ENCODE data around the gene FSD1.
"Not testable (repeated sequence)": the region's sequence is repeated elsewhere in the genome, so short reads cannot be mapped to it uniquely, and the experiment has no call there.

FSD1 gene

GRCh38 chr19:4286141-4286540, 18.3 kb upstream of the FSD1 start:
- DNase-seq, result not testable (repeated sequence)

GRCh38 chr19:4288091-4288777, 16.2 kb upstream of the FSD1 start:
- no peak for DNase-seq

GRCh38 chr19:4291184-4291732, 13.1 kb upstream of the FSD1 start:
- DNase-seq, result no peak

- no peak for DNase-seq
Observed at GRCh38 chr19:4292515-4292914, 11.9 kb upstream of the FSD1 start.

GRCh38 chr19:4294389-4294788, 10.0 kb upstream of the FSD1 start:
- no peak for DNase-seq

GRCh38 chr19:4295972-4296771, 8.2 kb upstream of the FSD1 start:
- DNase-seq, result no peak

- DNase-seq, result peak; percentile 64
Observed at GRCh38 chr19:4297901-4298809, 6.2 kb upstream of the FSD1 start.

- DNase-seq, result no peak
Observed at GRCh38 chr19:4298810-4299550, 5.4 kb upstream of the FSD1 start.

GRCh38 chr19:4300589-4300988, 3.8 kb upstream of the FSD1 start:
- no peak for DNase-seq

GRCh38 chr19:4301590-4302242, 2.7 kb upstream of the FSD1 start:
- no peak for DNase-seq

GRCh38 chr19:4302243-4302640, 2.2 kb upstream of the FSD1 start, which contains the start of gene TMIGD2:
TMIGD2 (minus strand) TSS chr19:4302389; CDS start chr19:4302385, 4 bp downstream.
- DNase-seq, result no peak

- no peak for DNase-seq
Observed at GRCh38 chr19:4303819-4304537, 420 bp upstream of the FSD1 start.

- no peak for DNase-seq
Observed at GRCh38 chr19:4305257-4305612, 837 bp downstream of the FSD1 start.

GRCh38 chr19:4305659-4306058, 1.3 kb downstream of the FSD1 start:
- DNase-seq, result no peak

GRCh38 chr19:4310247-4311121, 6.1 kb downstream of the FSD1 start:
- no peak for DNase-seq

- no peak for DNase-seq
Observed at GRCh38 chr19:4313847-4314490, 9.6 kb downstream of the FSD1 start.

GRCh38 chr19:4316956-4317355, 12.6 kb downstream of the FSD1 start:
- no peak for DNase-seq

- no peak for DNase-seq
Observed at GRCh38 chr19:4318460-4318859, 14.1 kb downstream of the FSD1 start.

- no peak for DNase-seq
Observed at GRCh38 chr19:4319067-4319718, 14.8 kb downstream of the FSD1 start.

All from stimulated activated CD4-positive, alpha-beta T cell treated with anti-CD3 and anti-CD28 coated beads, Interleukin-1b, Interleukin-23, amount 100 ng/mL, for 48 hours (primary cell).